Subcutaneous abdominal adipose tissue (tissue), 5 donors: ENCODE results near the gene NOD1.

Source experiments
- H3K27ac ChIP-seq: one replicate; pipeline ENCODE4 v1.7.0; 2013; ENCODE audit warnings: low read depth, mild to moderate bottlenecking, inconsistent platforms, low read length, moderate library complexity
- H3K27me3 ChIP-seq, 5 donors: one replicate each; pipeline ENCODE4 v1.7.0; 2013; ENCODE audit warnings: low read length in 5 of 5, inconsistent platforms in 1 of 5; ENCODE audit not compliant: control insufficient read depth in 5 of 5, insufficient read depth in 4 of 5
- H3K36me3 ChIP-seq, 5 donors: one replicate each; pipeline ENCODE4 v1.7.0; 2013; ENCODE audit warnings: low read length in 5 of 5; ENCODE audit not compliant: control insufficient read depth in 5 of 5, insufficient read depth in 5 of 5
- H3K4me1 ChIP-seq, 5 donors: one replicate each; pipeline ENCODE4 v1.7.0; 2013; ENCODE audit warnings: low read length in 5 of 5, mild to moderate bottlenecking in 3 of 5, moderate library complexity in 1 of 5; ENCODE audit not compliant: control insufficient read depth in 5 of 5, insufficient read depth in 5 of 5
- H3K4me3 ChIP-seq, 5 donors: one replicate each; pipeline ENCODE4 v1.7.0; 2013; ENCODE audit warnings: low read length in 5 of 5, low read depth in 1 of 5
- H3K9ac ChIP-seq, 5 donors: one replicate each; pipeline ENCODE4 v1.7.0; 2013; ENCODE audit warnings: low read length in 5 of 5, mild to moderate bottlenecking in 4 of 5, moderate library complexity in 3 of 5
- H3K9me3 ChIP-seq, 5 donors: one replicate each; pipeline ENCODE4 v1.7.0; 2013; ENCODE audit warnings: low read length in 5 of 5; ENCODE audit not compliant: control insufficient read depth in 5 of 5
- donor health status: healthy.
- donor health status: healthy.
- donor health status: healthy.
- donor health status: healthy.
- donor health status: healthy.

Gene NOD1

DNA sequence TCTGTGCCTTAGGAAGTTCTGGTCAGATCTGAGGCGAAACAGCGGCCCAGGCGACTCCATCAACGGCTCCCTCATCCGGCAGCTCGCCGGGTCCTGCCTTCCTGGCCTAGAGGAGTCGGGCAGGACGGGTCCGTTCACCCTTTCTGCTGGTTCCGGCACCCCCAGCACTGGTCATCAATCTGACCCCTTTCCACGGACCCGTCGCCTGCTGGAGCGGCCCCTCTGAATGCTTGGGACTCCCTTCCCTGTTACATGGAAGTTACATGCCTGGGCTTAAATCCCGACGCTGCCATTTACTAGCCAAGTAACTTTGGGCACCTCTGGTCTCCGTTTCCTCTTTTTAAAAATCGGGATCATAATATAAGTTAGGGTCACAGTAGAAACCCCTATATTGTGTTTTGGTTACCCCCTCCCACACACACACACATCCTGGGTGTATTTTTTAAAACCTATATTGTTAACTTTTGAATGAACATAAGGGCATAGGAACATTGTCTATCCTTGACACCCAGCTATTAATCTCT, 26.7 kb upstream of the NOD1 start:
- Histone ChIP-seq H3K27me3 (no peaks in the 10 kb centered on the region), H3K4me1 (peaks cover 2 to 35% (median 27%) of the 10 kb centered on the region in 5 donors), H3K9me3 (no peaks in the 10 kb centered on the region), H3K36me3 (no peaks in the 10 kb centered on the region), H3K4me3 (peak overlapping the region; percentile 62 to 97 (median 82)), H3K9ac (peak overlapping the region; percentile 81 to 95 (median 83)), H3K27ac (peak overlapping the region; percentile 92)

DNA sequence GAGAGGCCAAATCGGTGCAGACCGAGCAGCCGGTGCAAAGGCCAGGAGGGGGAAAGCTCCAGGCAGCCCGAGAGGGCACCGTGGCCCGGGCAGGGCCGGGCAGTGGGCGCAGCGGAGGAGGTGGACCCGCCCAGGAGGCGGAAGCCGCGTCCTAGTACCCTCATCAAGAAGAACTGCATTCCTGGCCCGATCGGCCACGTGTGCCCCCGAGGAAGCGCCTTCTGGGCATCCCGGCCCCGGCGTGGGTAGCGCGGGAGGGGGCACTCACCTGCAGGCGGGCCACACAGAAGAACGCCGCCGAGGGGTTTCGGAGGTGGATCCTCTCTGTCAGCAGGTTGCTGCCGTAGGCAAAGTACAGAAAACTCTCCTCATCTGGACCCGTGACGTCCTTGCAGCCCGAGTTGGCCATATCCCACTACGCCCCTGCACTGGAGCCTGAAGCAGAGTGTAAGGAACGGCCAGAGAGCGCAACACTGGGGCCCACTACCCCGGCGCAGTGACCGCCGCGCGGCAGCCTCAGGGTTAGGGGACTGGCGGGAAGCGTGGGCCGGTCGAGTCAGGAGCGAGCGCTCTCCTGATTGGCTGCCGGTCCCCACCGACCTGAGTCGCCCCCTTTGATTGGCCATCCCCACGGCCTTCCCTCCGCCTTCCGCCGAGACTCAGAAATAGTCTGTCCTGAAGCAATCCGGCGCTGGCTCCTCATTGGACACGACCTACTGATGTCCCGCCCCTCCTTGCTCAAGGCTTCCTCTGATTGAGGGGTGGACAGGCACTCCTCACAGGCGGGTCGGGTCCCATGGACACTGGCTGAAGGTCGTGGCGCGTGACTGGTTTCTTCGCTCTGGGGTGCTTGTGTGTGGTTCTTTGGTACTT, 26.0 kb upstream of the NOD1 start, which contains the start of gene GGCT:
Gene GGCT (minus strand): TSS at position 529 of the 873 bp plus-strand sequence. CDS start 120 bp downstream, at position 409.
- no peaks in the 10 kb centered on the region for H3K9me3 ChIP-seq

DNA sequence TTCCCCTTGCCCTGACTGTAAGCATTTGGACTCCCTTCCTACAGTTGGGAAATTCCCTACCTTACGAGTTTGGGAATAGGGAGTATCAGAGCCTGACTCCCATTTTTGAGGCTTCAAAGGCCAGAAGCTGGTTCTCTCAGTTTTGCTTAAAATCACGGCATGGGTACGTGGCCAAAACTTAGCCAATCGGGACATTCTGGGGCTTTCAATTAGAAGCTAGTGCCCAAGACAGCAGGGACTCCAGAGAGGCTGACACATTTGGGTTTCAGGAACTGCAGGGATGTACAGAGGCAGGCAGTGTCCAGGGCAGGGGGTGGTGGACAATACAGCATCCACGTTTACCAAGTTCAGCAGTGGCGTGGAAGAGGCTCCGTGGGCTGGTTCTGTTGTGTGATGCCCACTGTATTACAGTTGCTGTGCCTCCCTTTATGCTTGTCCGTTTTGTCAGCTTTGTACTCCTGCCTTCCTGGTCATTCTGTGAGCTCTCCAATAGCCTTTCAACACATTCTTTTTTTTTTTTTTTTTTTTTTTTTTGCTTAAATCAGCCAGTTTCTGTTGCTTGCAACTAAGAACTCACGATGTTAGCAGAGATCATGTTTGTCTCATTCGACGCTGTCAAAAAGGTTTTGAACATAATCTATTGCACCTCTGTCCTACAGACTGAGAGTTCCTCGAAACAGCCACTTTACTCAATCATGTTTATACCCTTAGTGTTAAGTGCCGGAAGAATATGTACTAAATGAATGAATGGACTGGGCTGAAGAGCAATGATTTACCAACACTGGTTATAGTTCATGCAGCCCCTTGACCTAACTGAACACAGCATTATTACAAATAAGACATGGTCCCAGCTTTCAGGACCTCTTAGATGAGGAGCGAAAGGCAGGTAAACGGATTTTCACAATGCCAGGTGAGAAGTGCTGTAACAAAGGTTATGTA, 25.0 kb upstream of the NOD1 start:
- H3K4me3 ChIP-seq = peak overlapping the region; percentile 76 to 97 (median 90)
- H3K9me3 ChIP-seq = no peaks in the 10 kb centered on the region
- H3K4me1 ChIP-seq = peaks cover 2 to 25% (median 22%) of the 10 kb centered on the region in 5 donors
- H3K9ac ChIP-seq = peak overlapping the region; percentile 71 to 94 (median 84)
- no peaks in the 10 kb centered on the region for H3K36me3 ChIP-seq
- peak overlapping the region; percentile 92 for H3K27ac ChIP-seq
- no peaks in the 10 kb centered on the region for H3K27me3 ChIP-seq

More for the DNA sequence above, 26.0 kb upstream of the NOD1 start, which contains the start of gene GGCT:
- peak within 1 kb of the TSS; percentile 92 for H3K27ac ChIP-seq
- H3K9ac ChIP-seq = peak within 1 kb of the TSS; percentile 81 to 95 (median 92)
- H3K36me3 ChIP-seq = no peaks in the 10 kb centered on the region
- peak within 1 kb of the TSS; percentile 79 to 97 (median 90) for H3K4me3 ChIP-seq
- peaks cover 2 to 28% (median 22%) of the 10 kb centered on the region in 5 donors for H3K4me1 ChIP-seq
- H3K27me3 ChIP-seq = no peaks in the 10 kb centered on the region

DNA sequence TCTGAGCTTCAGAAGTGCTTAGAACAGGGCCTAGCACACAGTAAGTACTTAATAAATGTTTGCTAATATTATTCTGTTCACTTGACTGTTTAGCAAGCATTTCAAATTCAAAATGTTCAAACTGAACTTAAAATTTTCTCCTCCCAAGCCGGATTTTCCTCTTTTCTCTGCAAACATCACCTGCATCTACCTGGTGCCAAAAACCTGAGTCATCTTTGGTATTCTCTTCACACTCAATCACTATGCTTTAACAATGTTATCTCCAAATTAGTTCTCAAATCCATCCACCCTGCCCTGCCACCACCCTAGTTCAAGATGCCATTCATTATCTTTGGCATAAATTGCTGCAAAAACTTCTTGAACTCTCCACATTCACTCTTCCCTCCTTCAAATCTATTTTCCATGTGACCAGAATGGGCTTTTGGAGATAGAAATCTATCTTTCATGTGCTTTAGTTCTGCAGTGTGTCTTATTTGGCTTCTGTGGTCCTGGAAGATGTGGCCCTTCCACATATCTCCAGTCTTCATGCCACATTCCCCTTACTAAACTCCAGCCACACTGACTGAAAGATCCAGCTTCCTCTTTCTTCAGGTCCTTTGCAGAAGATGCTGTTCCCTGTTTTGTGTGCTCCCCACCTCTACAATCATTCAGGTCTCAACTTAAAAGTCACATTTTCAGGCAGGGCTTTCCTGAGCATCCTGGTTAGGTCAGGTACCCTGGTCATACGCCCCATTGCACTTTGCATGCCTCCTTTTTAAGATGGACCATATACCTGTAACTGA, 24.1 kb upstream of the NOD1 start:
- no peak overlapping the region for H3K4me3 ChIP-seq
- H3K9ac ChIP-seq = no peak overlapping the region

DNA sequence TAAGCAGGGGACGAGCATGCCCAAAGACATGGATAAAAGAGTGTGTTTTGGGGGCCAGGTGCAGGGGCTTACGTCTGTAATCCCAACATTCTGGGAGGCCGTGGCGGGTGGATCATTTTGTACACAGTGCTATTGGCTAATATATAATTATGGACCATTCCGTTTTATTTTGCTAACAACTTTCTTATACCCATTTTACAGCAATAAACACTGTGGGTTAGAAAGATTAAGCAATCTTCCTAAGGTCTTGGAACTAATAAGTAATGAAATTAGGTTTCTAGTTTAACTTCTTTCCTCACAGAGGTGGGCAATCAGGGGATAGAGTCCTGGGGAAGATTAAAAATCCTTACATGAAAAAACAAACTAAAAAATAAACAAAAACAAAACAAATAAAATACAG, 22.7 kb upstream of the NOD1 start:
- peaks cover 2 to 25% (median 22%) of the 10 kb centered on the region in 5 donors for H3K4me1 ChIP-seq
- H3K9ac ChIP-seq = no peak overlapping the region
- no peaks in the 10 kb centered on the region for H3K27me3 ChIP-seq

More for the DNA sequence above, 24.1 kb upstream of the NOD1 start:
- Histone ChIP-seq H3K27ac (no peak overlapping the region), H3K9me3 (no peaks in the 10 kb centered on the region), H3K27me3 (no peaks in the 10 kb centered on the region), H3K36me3 (peaks cover 0 to under 1% (median 0%) of the 10 kb centered on the region in 5 donors), H3K4me1 (peaks cover 2 to 25% (median 22%) of the 10 kb centered on the region in 5 donors)

DNA sequence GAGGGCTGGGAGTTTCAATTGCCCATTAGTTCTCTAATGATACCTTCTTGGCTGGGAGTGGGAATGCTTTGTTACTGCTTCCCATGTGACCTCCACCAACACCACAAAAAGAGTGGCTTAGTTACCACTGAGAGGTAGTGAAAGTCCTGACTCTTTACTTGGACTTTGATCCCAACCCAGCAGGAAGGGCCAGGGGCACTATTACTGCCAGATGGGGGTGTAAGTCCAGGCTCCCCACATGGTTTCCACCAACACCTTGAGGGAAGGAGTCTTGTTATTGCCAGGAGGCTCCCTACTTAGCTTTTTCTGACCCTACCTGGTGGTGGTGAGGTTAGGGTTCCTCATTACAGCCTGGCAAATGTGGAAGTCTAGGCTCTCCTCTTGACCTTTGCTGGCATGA, 14.6 kb upstream of the NOD1 start:
- Histone ChIP-seq H3K4me1 (no peaks in the 10 kb centered on the region), H3K36me3 (peaks cover 0 to 11% (median 3%) of the 10 kb centered on the region in 5 donors), H3K9me3 (peaks cover 0 to 14% (median 3%) of the 10 kb centered on the region in 5 donors), H3K27me3 (no peaks in the 10 kb centered on the region), H3K9ac (no peak overlapping the region), H3K4me3 (no peak overlapping the region), H3K27ac (no peak overlapping the region)

More for the DNA sequence above, 22.7 kb upstream of the NOD1 start:
- Histone ChIP-seq H3K9me3 (no peaks in the 10 kb centered on the region), H3K27ac (no peak overlapping the region), H3K4me3 (no peak overlapping the region), H3K36me3 (peaks cover 0 to 10% (median 3%) of the 10 kb centered on the region in 5 donors)

DNA sequence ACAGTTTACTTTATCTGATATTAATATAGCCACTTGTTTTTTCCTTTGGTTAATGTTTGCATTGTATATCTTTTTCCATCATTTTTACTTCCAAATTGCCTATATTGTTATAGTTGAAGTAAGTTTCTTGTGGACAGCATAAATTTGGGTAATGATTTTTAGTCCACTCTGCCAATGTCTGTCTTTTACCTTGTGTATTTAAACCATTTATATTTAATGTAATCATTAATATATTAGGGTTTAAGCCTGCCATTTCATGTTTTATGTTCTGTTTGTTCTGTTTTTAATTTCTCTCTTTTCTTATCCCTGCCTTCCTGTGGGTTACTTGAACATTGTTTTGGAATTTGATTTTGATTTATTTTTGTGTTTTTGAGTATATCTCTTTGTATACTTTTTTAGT, 12.8 kb upstream of the NOD1 start:
- Histone ChIP-seq H3K27ac (no peak overlapping the region), H3K4me1 (no peaks in the 10 kb centered on the region), H3K36me3 (peaks cover 0 to 3% (median 0%) of the 10 kb centered on the region in 5 donors), H3K4me3 (no peak overlapping the region), H3K27me3 (no peaks in the 10 kb centered on the region), H3K9me3 (peaks cover 0 to 14% (median 3%) of the 10 kb centered on the region in 5 donors), H3K9ac (no peak overlapping the region)

DNA sequence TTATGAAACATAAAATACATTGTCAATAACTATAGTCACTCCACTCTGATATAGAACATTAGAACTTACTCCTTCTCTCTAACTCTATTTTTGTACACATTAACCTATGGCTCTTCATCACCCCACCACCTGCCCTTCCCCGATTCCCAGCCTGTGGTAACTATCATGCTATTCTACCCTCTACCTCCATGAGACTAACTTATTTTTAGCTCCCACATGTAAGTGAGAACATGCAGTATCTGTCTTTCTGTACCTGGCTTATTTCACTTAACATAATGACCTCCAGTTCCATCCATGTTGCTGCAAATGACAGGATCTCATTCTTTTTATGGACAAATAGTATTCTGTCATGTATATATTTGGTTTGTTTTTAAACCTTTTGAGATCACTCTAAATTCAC, 8.8 kb upstream of the NOD1 start:
- no peak overlapping the region for H3K4me3 ChIP-seq
- H3K27ac ChIP-seq = no peak overlapping the region
- H3K9me3 ChIP-seq = peaks cover 0 to 14% (median 3%) of the 10 kb centered on the region in 5 donors
- no peaks in the 10 kb centered on the region for H3K27me3 ChIP-seq
- H3K36me3 ChIP-seq = no peaks in the 10 kb centered on the region
- H3K9ac ChIP-seq = no peak overlapping the region
- peaks cover 0 to 4% (median 0%) of the 10 kb centered on the region in 5 donors for H3K4me1 ChIP-seq

DNA sequence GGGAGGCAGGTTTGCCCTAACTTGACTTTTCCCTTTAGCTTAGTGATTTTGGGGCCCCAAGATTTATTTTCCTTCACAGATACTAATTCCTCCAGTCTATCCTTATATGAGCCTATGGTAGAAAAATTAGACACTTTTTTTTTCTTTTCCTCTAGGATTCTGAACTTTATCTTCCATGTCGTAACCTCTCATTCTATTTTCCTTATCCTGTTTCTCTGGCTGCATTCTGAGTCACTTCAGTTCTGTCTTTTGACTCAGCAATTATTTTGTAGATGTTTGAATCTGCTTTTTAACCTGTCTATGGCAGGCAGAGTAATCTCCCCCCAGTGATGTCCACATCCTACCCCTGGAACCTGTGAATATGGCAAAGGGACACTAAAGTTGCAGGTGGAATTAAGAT, 7.1 kb upstream of the NOD1 start:
- no peaks in the 10 kb centered on the region for H3K27me3 ChIP-seq
- H3K36me3 ChIP-seq = no peaks in the 10 kb centered on the region
- peaks cover 0 to 4% (median 0%) of the 10 kb centered on the region in 5 donors for H3K4me1 ChIP-seq
- H3K9ac ChIP-seq = no peak overlapping the region
- no peak overlapping the region for H3K27ac ChIP-seq
- no peak overlapping the region for H3K4me3 ChIP-seq
- H3K9me3 ChIP-seq = no peaks in the 10 kb centered on the region
